ENCODE data around the gene VPS11.
"Not testable (repeated sequence)": the region's sequence is repeated elsewhere in the genome, so short reads cannot be mapped to it uniquely, and the experiment has no call there.

VPS11 gene

GRCh38 chr11:119038884-119039283, 28.7 kb upstream of the VPS11 start:
- no peak for DNase-seq (ENCODE audit: low read depth)
- no peak overlapping the region for H3K4me3 ChIP-seq (ENCODE audit: low read length)
- no peak for TF ChIP-seq CTCF (conservative IDR thresholded peaks at IDR 0.05; ENCODE audit: low read length)

DNA sequence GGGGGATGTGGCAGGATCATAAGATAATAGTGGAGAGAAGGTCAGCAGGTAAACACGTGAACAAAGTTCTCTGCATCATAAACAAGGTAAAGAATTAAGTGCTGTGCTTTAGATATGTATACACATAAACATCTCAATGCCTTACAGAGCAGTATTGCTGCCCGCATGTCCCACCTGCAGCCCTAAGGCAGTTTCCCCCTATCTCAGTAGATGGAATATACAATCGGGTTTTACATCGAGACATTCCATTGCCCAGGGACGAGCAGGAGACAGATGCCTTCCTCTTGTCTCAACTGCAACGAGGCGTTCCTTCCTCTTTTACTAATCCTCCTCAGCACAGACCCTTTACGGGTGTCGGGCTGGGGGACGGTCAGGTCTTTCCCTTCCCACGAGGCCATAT, 28.1 kb upstream of the VPS11 start:
- DNase-seq (ENCODE audit: low read depth); H3K4me3 ChIP-seq (ENCODE audit: low read length): not testable (repeated sequence)

DNA sequence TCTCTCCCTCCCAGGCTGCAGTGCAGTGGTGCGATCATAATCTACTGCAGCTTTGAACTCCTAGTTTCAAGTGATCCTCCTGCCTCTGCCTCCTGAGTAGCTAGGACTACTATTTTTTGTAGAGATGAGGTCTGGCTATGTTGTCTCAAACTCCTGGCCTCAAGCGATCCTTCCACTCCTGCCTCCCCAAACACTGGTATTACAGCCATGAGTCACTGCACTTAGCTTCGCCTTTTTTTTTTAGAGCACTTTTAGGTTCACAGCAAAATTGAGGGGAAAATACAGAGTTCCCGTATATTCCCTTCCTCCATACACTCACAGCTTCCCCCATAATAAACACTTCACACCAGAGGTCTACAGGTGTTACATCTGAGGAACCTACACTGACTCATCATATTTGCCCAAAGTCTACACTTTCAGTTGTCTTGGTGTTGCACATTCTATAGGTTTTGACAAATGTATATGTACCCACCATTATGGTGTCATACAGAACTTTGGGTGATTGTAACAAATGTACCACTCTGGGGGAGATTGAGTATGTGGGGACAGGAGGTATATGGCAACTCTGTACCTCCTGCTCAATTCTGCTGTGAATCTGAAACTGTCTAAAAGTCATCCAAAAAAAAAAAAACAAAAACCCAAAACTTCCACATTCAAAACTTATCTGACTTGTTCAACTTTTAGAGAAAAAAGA, 25.6 kb upstream of the VPS11 start:
- DNase-seq (ENCODE audit: low read depth) = no peak
- H3K4me3 ChIP-seq (ENCODE audit: low read length) = no peak overlapping the region
- TF ChIP-seq CTCF (conservative IDR thresholded peaks at IDR 0.05; ENCODE audit: low read length) = no peak

DNA sequence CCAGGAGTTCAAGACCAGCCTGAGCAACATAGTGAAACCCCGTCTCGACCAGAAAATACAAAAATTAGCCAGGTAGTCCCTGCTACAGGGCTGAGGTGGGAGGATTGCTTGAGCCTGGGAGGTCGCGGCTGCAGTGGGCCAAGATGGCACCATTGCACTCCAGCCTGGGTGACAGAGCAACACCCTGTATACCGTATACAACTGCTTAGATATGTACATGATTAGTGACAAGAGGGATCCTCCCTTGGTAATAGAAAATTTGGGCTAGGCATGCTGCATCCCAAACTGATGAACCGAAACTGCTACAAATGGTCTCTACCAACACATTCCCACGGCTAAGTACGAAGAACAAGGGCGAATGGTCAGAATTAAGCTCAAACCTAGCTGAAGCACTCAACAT, 24.7 kb upstream of the VPS11 start:
- DNase-seq (ENCODE audit: low read depth) = no peak
- no peak overlapping the region for H3K4me3 ChIP-seq (ENCODE audit: low read length)
- TF ChIP-seq CTCF (conservative IDR thresholded peaks at IDR 0.05; ENCODE audit: low read length) = no peak

DNA sequence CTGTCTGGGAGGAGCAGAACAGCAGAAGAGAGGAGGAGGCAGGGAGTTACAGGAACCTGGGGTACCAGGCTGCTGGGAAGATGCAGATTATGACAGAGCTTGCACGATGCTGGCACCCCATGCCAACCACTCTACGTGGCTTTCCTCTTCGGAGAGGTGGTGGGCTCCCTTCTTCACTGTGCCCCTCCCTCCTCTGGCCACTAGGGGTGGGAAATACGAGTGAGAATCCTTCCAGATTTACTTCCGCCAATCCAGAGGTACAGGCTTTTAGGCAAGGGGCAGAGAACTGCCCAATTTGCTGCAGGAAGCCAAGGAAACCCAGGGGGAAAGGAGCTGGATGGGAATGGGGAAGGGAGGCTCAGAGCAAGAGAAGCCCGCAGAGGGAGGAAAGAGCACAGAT, 22.9 kb upstream of the VPS11 start:
- no peak for DNase-seq (ENCODE audit: low read depth)
- no peak overlapping the region for H3K4me3 ChIP-seq (ENCODE audit: low read length)
- TF ChIP-seq CTCF (conservative IDR thresholded peaks at IDR 0.05; ENCODE audit: low read length) = no peak; the same call in 1 of the 2 replicates

GRCh38 chr11:119046489-119046888, 21.1 kb upstream of the VPS11 start:
- no peak for TF ChIP-seq CTCF (conservative IDR thresholded peaks at IDR 0.05; ENCODE audit: low read length)

GRCh38 chr11:119047205-119047604, 20.4 kb upstream of the VPS11 start:
- TF ChIP-seq CTCF (conservative IDR thresholded peaks at IDR 0.05; ENCODE audit: low read length) = no peak
- no peak for DNase-seq (ENCODE audit: low read depth)
- H3K4me3 ChIP-seq (ENCODE audit: low read length) = no peak overlapping the region

More at GRCh38 chr11:119046489-119046888, 21.1 kb upstream of the VPS11 start:
- DNase-seq (ENCODE audit: low read depth) = no peak
- H3K4me3 ChIP-seq (ENCODE audit: low read length) = no peak overlapping the region

All from AG10803 (cell line).